GM12872 (cell line): ENCODE results near the gene NEK7.

Experiments
- TF ChIP-seq, protein P1 (sequence below): IDR thresholded peaks from 3 replicates; pipeline ENCODE4 v1.5.1; 2011; ENCODE audit warnings: low read depth, mild to moderate bottlenecking, low read length, moderate library complexity; ENCODE audit not compliant: insufficient read depth

The NEK7 gene

DNA sequence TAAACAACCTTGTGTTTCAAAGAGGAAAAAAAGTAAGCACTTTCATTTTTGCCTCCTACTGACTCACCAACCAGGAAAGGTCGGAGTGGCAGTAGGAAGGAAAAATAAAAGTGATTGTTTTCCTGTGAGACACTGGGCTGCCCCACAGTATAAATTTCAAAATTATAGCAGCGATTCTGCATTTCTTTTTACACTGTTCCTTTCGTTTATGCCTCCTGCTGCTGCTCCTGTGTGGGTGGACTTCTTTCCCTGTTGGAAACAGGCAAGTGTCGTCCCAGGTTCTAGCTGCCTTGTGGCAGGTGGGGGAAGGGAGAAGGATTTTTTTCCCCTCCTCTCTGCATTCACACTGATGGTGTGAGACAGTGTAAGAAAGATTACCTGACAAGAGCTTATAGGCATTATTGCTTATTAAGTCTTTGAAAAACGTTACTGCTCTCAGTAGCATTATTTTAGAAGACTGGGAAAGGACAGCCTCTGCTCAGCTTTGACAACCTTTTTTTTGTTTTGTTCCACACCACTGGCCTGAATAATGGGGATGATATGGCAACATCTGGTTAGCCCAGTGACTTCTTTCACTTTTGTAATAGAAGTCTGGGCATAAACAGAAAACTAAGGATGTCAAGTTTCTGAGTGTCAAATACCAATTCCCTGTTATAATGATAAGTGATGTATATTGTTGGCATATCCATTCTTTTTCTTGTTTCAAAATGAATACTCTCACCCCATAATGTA lies 77.9 kb downstream of the NEK7 start:
- TF ChIP-seq, protein P1, sequence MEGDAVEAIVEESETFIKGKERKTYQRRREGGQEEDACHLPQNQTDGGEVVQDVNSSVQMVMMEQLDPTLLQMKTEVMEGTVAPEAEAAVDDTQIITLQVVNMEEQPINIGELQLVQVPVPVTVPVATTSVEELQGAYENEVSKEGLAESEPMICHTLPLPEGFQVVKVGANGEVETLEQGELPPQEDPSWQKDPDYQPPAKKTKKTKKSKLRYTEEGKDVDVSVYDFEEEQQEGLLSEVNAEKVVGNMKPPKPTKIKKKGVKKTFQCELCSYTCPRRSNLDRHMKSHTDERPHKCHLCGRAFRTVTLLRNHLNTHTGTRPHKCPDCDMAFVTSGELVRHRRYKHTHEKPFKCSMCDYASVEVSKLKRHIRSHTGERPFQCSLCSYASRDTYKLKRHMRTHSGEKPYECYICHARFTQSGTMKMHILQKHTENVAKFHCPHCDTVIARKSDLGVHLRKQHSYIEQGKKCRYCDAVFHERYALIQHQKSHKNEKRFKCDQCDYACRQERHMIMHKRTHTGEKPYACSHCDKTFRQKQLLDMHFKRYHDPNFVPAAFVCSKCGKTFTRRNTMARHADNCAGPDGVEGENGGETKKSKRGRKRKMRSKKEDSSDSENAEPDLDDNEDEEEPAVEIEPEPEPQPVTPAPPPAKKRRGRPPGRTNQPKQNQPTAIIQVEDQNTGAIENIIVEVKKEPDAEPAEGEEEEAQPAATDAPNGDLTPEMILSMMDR: no peak

DNA sequence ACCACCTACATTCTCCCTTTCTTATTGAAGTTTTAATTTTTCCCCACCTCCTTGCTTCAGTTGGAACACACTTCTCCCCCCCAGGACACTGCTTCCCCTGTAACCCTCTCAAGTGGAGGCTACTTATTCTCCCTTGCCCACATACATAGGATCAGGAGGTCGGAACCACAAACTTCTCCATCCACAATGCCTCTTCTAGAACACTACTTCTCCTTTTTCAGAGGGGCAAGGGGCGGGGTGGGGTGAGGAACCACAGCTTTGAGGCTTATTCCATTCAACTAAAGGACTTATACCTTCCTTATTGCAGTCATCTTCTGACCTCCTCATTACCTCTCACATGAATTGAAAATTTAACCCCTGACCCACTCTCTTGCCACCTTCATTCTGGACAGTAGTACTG lies 81.3 kb downstream of the NEK7 start:
- TF ChIP-seq, protein P1: no peak

DNA sequence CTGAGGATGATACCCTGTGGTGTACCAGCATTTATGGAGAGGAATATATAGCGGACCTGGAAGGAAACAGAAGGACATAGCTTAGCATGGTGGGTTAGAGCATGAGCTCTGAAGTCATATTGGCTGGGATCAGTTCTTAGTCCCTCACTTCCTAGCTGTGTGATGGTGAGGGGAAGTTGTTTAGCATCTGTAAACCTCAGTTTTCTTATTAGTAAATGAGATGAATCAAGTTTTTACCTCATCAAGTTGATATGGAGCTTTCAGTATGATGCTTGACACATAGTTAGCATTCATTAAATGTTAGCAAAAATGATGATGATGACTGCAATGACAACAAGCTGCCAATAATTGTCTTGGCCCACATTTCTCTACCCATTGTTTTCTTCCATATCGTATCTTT lies 84.8 kb downstream of the NEK7 start:
- TF ChIP-seq, protein P1: no peak

DNA sequence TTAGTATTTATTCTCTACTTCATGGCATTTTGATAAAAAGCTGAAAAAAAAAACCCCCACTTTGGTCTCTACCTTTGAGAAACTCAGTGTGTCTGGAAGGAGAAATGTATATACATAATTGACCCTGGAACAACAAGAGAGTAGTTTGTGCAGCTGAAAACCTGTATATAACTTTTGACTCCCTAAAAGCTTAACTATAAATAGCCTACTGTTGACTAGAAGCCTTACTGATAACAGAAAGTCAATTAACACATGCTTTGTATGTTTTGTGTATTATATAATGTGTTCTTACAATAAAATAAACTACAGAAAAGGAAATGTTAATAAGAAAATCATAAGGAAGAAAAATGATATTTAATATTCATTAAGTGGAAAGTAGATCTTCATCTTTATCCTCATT lies 88.0 kb downstream of the NEK7 start:
- TF ChIP-seq, protein P1: no peak

DNA sequence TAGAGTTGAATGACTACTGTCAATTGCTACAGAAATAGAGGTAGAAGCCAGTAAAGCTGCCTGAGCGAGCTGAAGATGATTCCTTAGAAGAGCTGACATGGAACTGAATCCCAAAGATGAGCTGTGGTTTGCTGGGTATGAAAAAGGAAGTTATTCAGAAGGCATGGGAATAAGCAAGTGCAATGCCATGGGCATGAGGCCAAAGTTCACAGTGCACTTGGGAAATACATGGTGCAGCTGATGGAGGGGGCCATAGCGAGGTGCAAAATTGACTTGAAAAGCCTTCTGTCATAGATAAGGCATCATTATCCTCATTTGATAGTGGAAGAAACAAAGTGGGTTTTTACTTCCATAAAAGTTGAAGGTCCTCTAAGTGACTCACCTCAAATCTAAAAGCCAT lies 88.6 kb downstream of the NEK7 start:
- TF ChIP-seq, protein P1: no peak

DNA sequence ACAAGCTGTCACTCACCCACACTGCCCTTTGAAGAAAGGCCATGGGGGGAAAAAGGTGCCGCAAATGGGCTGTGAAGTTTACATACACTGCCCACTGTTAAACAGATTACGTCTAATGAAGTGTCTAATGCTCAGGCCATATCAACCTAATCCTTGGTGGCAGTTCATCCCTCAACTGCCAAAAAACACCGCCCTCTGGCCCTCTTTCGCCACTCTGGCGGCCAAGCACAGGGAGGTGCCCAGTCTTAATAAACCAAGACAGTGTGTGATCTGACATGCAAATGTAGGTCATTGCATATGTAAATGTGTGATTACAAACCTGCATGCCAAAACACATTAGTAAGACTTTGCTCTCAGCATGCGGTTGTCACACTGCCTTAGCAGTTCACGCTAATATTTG lies 89.5 kb downstream of the NEK7 start:
- TF ChIP-seq, protein P1: no peak

DNA sequence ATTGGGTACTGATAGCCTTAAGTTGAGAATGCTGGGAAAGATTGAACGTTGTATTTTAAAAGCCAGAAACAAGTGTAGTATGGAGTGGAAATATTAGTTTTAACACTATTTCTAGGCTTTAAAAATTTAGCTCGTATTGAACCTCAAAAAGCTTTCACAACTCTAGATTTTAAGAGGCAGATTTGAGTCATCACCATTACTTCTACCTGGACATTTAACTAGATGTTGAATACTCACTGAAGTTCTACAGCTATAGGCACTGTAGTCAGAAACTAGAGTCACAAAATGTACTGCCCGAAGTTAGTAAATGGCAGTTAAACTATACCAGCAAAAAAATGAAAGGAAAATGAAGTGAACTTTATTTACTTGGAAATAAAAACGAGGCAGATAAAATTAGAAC lies 96.5 kb downstream of the NEK7 start:
- TF ChIP-seq, protein P1: no peak
